Tibial nerve (tissue), 4 donors: ENCODE measurements around the gene ACSM3. TPM values are rescaled to one million over a fixed set of nuclear protein-coding genes. Genes with fewer than 3 reads are reported as not detected.

Experiments
- DNase-seq, 2 donors: peaks; one replicate each; pipeline ENCODE4 v3.0.0-alpha.2; 2019; ENCODE audit warnings: low spot score in 2 of 2
- H3K27ac ChIP-seq, 4 donors: fragments of 200-600 bp; sonication (generic) in 3 of 4; one replicate each; pipeline ENCODE4 v1.5.1; 2017 to 2019; ENCODE audit warnings: mild to moderate bottlenecking in 1 of 4
- H3K27me3 ChIP-seq, 2 donors: fragments of 200-600 bp; sonication (generic) in 1 of 2; one replicate each; pipeline versions ENCODE4 v1.5.1 to v1.6.0; 2017 to 2019
- H3K36me3 ChIP-seq, 3 donors: fragments of 200-600 bp; sonication (generic); one replicate each; pipeline ENCODE4 v1.5.1; 2018 to 2019
- H3K4me1 ChIP-seq, 4 donors: fragments of 200-600 bp; sonication (generic) in 3 of 4; one replicate each; pipeline ENCODE4 v1.5.1; 2017 to 2019
- H3K4me3 ChIP-seq, 4 donors: fragments of 200-600 bp; sonication (generic) in 3 of 4; one replicate each; pipeline ENCODE4 v1.5.1; 2017 to 2019; ENCODE audit warnings: mild to moderate bottlenecking in 1 of 4, moderate library complexity in 1 of 4
- H3K9me3 ChIP-seq, 4 donors: fragments of 200-600 bp; sonication (generic) in 3 of 4; one replicate each; pipeline ENCODE4 v1.5.1; 2017 to 2019
- EP300 ChIP-seq, 2 donors: sonication (generic); formaldehyde crosslinking; IDR thresholded peaks; one replicate each; pipeline ENCODE4 v1.6.1; 2017; ENCODE audit warnings: antibody characterized with exemption in 2 of 2, mild to moderate bottlenecking in 1 of 2
- POLR2A ChIP-seq, 2 donors: fragments of 450-650 bp; IDR thresholded peaks; one replicate each; pipeline ENCODE4 v1.6.1; 2017; ENCODE audit warnings: antibody characterized with exemption in 2 of 2, mild to moderate bottlenecking in 2 of 2, moderate library complexity in 2 of 2
- WGBS, 2 donors: methylation state at CpG; one replicate each; pipeline ENCODE4 v1.1.5; 2018; 5-methylcytosine and 5-hydroxymethylcytosine counted together
- total RNA-seq, 4 donors: library from RNA; depleted of rRNA; stranded (reverse); fragments of >200 nt; gene quantifications; one replicate each; pipeline ENCODE4 v1.1.0, GENCODE V29; 2016
- TF ChIP-seq, protein P1 (sequence below), 5 experiments: fragments of 200-600 bp in 3 of 5; fragments of 450-650 bp in 2 of 5; sonication (generic) in 3 of 5; IDR thresholded peaks; one replicate each; pipeline ENCODE4 v1.5.1; 2016 to 2019; ENCODE audit warnings: antibody characterized with exemption in 5 of 5, mild to moderate bottlenecking in 3 of 5, moderate library complexity in 2 of 5

The ACSM3 gene
- total RNA-seq, 4 donors from 2014 or later: 1.2 to 2.5 (median 1.6) TPM

DNA sequence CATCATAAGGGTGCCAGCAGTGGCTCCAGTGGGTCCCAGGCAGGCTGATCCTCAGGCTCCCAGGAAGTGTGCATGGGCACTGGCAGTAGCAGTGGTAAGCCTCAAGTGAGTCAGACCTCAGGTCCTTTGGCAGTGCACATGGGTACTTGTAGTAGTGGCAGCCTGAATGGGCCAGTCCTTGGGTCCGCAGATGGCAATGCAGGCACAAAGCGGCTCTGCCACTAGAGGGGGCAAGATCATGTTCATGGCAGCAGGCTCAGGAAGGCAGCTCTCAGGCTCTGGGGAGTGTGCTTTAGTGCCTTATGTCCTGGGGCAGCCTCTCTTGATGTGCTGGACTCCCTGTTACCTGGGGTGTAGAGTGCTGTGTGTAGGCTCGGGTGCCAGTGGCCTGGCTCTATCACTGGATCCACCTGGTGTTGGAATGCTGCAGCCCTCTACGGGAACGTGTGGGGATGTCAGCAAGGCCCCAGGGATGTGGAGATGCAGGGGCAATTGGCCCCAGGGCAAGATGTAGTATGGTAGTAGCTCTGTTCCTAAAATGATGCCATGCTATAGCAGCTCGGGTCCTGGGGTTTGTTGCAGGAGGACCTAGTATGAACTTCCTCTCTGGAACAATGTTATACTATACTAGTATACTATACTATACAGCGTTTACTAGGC lies 11.0 kb downstream of the ACSM3 start:
- no peak for TF ChIP-seq EP300 (IDR thresholded peaks at IDR 0.05)
- TF ChIP-seq, protein P1, sequence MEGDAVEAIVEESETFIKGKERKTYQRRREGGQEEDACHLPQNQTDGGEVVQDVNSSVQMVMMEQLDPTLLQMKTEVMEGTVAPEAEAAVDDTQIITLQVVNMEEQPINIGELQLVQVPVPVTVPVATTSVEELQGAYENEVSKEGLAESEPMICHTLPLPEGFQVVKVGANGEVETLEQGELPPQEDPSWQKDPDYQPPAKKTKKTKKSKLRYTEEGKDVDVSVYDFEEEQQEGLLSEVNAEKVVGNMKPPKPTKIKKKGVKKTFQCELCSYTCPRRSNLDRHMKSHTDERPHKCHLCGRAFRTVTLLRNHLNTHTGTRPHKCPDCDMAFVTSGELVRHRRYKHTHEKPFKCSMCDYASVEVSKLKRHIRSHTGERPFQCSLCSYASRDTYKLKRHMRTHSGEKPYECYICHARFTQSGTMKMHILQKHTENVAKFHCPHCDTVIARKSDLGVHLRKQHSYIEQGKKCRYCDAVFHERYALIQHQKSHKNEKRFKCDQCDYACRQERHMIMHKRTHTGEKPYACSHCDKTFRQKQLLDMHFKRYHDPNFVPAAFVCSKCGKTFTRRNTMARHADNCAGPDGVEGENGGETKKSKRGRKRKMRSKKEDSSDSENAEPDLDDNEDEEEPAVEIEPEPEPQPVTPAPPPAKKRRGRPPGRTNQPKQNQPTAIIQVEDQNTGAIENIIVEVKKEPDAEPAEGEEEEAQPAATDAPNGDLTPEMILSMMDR (IDR thresholded peaks at IDR 0.05): peak in 1 of 5 experiments; percentile 33
- no peak for TF ChIP-seq POLR2A (IDR thresholded peaks at IDR 0.05)
- WGBS, 2 donors: 57 to 71% methylated on average over 4 to 7 of the region's 7 CpGs
- peaks cover 0 to 18% (median 0%) of the 10 kb centered on the region in 3 donors for H3K36me3 ChIP-seq
- H3K4me1 ChIP-seq: no peaks in the 10 kb centered on the region
- no peak overlapping the region for H3K4me3 ChIP-seq
- DNase-seq: no peak
- H3K27me3 ChIP-seq: no peaks in the 10 kb centered on the region
- H3K27ac ChIP-seq: no peak overlapping the region
- H3K9me3 ChIP-seq: peaks cover 0 to 5% (median 0%) of the 10 kb centered on the region in 4 donors

DNA sequence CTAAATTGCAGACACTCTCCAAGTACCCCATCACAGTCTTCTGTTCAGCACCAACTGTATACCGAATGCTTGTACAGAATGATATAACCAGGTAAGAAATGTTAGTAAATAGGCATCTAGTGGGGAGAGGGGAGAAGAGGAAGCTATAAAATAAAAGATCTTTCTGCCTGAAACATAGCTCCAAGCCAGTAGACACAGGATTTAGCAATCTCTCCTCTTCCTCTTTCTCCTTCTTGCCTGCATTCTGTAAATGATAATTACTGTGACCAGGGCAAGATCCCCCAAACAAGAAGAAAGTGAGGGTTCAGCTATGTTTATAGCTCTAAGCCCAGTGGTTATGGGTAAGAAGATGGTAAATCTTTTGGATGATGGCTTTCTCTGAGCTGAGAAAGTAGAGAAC lies 17.9 kb downstream of the ACSM3 start:
- H3K9me3 ChIP-seq: no peaks in the 10 kb centered on the region
- H3K36me3 ChIP-seq: peaks cover 0 to 15% (median 0%) of the 10 kb centered on the region in 3 donors
- 72 to 90% methylated on average over 1 of the region's 1 CpG for WGBS, 2 donors
- DNase-seq: no peak
- H3K4me3 ChIP-seq: no peak overlapping the region
- no peaks in the 10 kb centered on the region for H3K27me3 ChIP-seq
- H3K4me1 ChIP-seq: no peaks in the 10 kb centered on the region
- H3K27ac ChIP-seq: no peak overlapping the region
- TF ChIP-seq, protein P1 (IDR thresholded peaks at IDR 0.05): no peak
- TF ChIP-seq EP300 (IDR thresholded peaks at IDR 0.05) (no peak), POLR2A (IDR thresholded peaks at IDR 0.05) (no peak)

DNA sequence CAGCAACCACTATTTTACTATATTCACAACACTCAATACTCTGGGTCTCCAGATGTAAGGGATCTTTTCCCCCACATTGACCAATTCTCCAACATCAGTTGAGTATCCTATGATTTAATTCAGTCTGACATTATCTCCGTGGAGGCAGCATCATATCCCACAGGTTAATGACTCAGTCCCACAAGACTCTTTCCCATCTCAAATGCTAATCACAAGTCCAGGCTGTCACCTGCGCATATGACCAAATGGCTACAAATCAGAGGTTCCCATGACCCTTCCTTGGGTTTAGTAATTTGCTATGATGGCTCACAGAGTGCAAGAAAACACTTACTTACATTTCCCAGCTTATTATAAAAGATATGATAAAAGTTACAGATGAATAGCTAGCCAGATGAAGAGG lies 18.7 kb downstream of the ACSM3 start:
- no peak for TF ChIP-seq POLR2A (IDR thresholded peaks at IDR 0.05)
- no peak for TF ChIP-seq EP300 (IDR thresholded peaks at IDR 0.05)
- TF ChIP-seq, protein P1 (IDR thresholded peaks at IDR 0.05): no peak
- H3K27ac ChIP-seq: no peak overlapping the region
- H3K36me3 ChIP-seq: peaks cover 0 to 10% (median 0%) of the 10 kb centered on the region in 3 donors
- 89 to 93% methylated on average over 2 of the region's 2 CpGs for WGBS, 2 donors
- no peak for DNase-seq
- H3K4me3 ChIP-seq: no peak overlapping the region
- H3K9me3 ChIP-seq: no peaks in the 10 kb centered on the region
- no peaks in the 10 kb centered on the region for H3K4me1 ChIP-seq
- H3K27me3 ChIP-seq: no peaks in the 10 kb centered on the region

DNA sequence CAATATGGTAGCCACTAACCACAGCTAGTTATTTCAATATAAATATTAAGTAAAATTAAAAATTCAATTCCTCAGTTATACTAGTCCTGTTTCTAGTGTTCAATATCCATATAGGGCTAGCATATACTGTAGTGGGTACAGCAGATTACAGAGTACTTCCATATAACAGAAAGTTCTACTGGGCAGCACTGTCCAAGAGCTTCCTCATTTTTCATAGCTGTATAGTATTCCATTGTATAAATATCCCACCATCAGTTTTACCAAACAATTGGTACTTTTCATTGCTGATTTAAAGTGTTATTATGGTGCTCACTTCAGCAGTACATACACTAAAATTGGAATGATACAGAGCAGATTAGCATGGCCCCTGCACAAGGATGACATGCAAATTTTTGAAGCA lies 20.4 kb downstream of the ACSM3 start:
- TF ChIP-seq POLR2A (IDR thresholded peaks at IDR 0.05): no peak
- TF ChIP-seq, protein P1 (IDR thresholded peaks at IDR 0.05): no peak
- Histone ChIP-seq H3K36me3 (peaks cover 0 to 6% (median 0%) of the 10 kb centered on the region in 3 donors), H3K27me3 (no peaks in the 10 kb centered on the region), H3K9me3 (no peaks in the 10 kb centered on the region), H3K4me1 (no peaks in the 10 kb centered on the region), H3K4me3 (no peak overlapping the region), H3K27ac (no peak overlapping the region)
- DNase-seq: no peak

DNA sequence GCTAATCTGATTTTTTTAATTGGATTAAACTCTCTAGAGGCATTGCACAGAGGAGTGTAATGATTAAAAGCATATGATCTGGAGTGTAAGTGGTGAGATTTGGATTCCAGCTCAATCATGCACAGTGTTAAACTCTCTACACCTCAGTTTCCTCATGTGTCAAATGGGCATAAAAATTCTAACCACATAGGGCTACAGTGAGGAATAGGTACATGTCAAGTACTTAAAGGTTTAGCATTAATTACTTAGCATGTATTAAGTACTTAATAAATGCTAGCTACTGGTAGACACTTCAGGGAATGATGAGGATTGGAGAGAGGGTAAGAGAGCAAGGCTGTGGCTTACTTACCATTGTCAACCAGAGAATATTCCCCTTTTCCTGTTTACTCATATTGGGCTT lies 25.3 kb downstream of the ACSM3 start:
- TF ChIP-seq POLR2A (IDR thresholded peaks at IDR 0.05) (no peak), EP300 (IDR thresholded peaks at IDR 0.05) (no peak)
- TF ChIP-seq, protein P1 (IDR thresholded peaks at IDR 0.05): no peak
- DNase-seq: no peak
- Histone ChIP-seq H3K36me3 (no peaks in the 10 kb centered on the region), H3K9me3 (no peaks in the 10 kb centered on the region), H3K27ac (no peak overlapping the region), H3K4me3 (no peak overlapping the region), H3K27me3 (no peaks in the 10 kb centered on the region), H3K4me1 (no peaks in the 10 kb centered on the region)
